Activated B cell treated with CpG ODN at 0.5 μM for 24 hours (primary cell): ENCODE results near the gene WTAP. TPM values are rescaled to one million over a fixed set of nuclear protein-coding genes. Genes with fewer than 3 reads are reported as not detected.
A peak's percentile ranks its signal among the peaks of the same experiment; 100 is the strongest.
"Not testable (repeated sequence)": the region's sequence is repeated elsewhere in the genome, so short reads cannot be mapped to it uniquely, and the experiment has no call there.

Experiments used
- ATAC-seq: fragments of 200-7000 bp; cut with Tn5 transposase; one replicate; pipeline ENCODE4 v1.10.0; 2021; ENCODE audit warnings: low read depth, mild to moderate bottlenecking, moderate library complexity
- CTCF ChIA-PET: fragments of 350-600 bp; sonication (Branson Sonifier 250); formaldehyde crosslinking; loops from one replicate; lab custom pipeline; 2021; ENCODE audit warnings: antibody characterized with exemption; lab: Charles Lee
- POLR2A ChIA-PET: fragments of 350-600 bp; sonication (Branson Sonifier 250); formaldehyde crosslinking; loops from one replicate; lab custom pipeline; 2021; ENCODE audit warnings: antibody characterized with exemption; lab: Charles Lee
- DNase-seq: peaks from one replicate; pipeline ENCODE4 v3.0.0; 2022
- H3K27ac Mint-ChIP-seq: one replicate; pipeline ENCODE4 v1.8.0; 2020; ENCODE audit warnings: mixed read lengths
- H3K27me3 Mint-ChIP-seq: one replicate; pipeline ENCODE4 v1.8.0; 2021; ENCODE audit warnings: mixed read lengths
- H3K36me3 Mint-ChIP-seq: one replicate; pipeline ENCODE4 v1.8.0; 2021; ENCODE audit warnings: low read depth, mixed read lengths
- H3K4me1 Mint-ChIP-seq: one replicate; pipeline ENCODE4 v1.8.0; 2021; ENCODE audit warnings: mixed read lengths
- H3K4me3 Mint-ChIP-seq: one replicate; pipeline ENCODE4 v1.8.0; 2020; ENCODE audit warnings: mild to moderate bottlenecking, mixed read lengths
- H3K9me3 Mint-ChIP-seq: one replicate; pipeline ENCODE4 v1.8.0; 2020; ENCODE audit warnings: mixed read lengths
- intact Hi-C: fragments of 100-400 bp; cut with micrococcal nuclease; formaldehyde crosslinking; loops from one replicate; pipeline ENCODE4 v1.15.1; 2024
- total RNA-seq: library from RNA; stranded (reverse); gene quantifications from 2 replicates; pipeline ENCODE4 v1.2.3, GENCODE V29; 2022
- TF ChIP-seq, protein P1 (sequence below): fragments of 200-600 bp; IDR thresholded peaks from one replicate; pipeline ENCODE4 v1.8.0; 2022; ENCODE audit warnings: antibody characterized with exemption, mild to moderate bottlenecking

WTAP gene
- total RNA-seq, 1 donor from 2014 or later: 141 TPM

DNA sequence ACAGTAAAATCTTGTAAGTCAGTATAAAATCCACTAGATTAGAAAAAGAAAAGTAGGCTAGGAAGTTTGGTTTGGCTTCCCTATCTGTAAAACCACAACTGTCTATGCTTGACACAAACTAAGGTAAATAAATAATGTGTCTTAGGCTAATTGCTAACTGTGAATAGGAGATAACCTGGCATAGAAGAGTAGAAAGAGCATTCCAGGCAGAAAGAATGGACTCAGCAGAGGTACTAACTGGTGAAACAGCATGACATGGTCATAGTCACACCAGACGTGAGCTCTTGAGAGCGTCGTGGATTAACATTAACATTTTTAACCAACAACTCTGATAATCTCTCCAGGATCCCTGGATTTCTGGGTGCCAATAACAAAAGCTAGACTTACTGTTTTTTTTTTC, 8.7 kb upstream of the WTAP start:
- intact Hi-C loops: no loop called here
- ATAC-seq: no peak
- Mint-ChIP-seq H3K9me3 (no peaks in the 10 kb centered on the region), H3K4me1 (peaks cover 7% of the 10 kb centered on the region), H3K27me3 (no peaks in the 10 kb centered on the region), H3K27ac (no peak overlapping the region), H3K36me3 (peaks cover 15% of the 10 kb centered on the region), H3K4me3 (no peak overlapping the region)
- ChIA-PET POLR2A (interaction anchor here (0.6 to 1.9 kb wide), 4 partner anchors 8 to 46 kb away, joined by 3 to 4 read pairs (median 3); partner anchors contain the start of genes SOD2 and WTAP), CTCF (interaction anchor here (1.5 kb wide), 1 partner anchor 15 kb away, joined by 4 read pairs; no protein-coding TSS in a partner anchor)
- no peak for DNase-seq
- TF ChIP-seq, protein P1, sequence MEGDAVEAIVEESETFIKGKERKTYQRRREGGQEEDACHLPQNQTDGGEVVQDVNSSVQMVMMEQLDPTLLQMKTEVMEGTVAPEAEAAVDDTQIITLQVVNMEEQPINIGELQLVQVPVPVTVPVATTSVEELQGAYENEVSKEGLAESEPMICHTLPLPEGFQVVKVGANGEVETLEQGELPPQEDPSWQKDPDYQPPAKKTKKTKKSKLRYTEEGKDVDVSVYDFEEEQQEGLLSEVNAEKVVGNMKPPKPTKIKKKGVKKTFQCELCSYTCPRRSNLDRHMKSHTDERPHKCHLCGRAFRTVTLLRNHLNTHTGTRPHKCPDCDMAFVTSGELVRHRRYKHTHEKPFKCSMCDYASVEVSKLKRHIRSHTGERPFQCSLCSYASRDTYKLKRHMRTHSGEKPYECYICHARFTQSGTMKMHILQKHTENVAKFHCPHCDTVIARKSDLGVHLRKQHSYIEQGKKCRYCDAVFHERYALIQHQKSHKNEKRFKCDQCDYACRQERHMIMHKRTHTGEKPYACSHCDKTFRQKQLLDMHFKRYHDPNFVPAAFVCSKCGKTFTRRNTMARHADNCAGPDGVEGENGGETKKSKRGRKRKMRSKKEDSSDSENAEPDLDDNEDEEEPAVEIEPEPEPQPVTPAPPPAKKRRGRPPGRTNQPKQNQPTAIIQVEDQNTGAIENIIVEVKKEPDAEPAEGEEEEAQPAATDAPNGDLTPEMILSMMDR: no peak

DNA sequence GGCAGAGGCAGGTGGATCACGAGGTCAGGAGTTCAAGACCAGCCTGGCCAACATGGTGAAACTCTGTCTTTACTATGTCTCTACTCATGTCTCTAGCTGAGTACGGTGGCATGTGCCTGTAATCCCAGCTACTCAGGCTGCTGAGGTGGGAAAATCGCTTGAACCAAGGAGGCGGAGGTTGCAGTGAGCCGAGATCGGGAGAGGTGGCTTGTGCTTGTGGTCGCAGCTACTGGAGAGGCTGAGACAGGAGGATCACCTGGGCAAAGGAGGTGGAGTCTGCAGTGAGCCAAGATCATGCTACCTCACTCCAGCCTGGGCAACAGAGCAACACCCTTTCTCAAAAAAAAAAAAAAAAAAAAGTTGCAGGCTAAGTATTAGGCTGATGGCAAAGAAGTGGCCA, 8.0 kb upstream of the WTAP start:
- no peaks in the 10 kb centered on the region for H3K9me3 Mint-ChIP-seq
- no peaks in the 10 kb centered on the region for H3K27me3 Mint-ChIP-seq
- no peak for ATAC-seq

DNA sequence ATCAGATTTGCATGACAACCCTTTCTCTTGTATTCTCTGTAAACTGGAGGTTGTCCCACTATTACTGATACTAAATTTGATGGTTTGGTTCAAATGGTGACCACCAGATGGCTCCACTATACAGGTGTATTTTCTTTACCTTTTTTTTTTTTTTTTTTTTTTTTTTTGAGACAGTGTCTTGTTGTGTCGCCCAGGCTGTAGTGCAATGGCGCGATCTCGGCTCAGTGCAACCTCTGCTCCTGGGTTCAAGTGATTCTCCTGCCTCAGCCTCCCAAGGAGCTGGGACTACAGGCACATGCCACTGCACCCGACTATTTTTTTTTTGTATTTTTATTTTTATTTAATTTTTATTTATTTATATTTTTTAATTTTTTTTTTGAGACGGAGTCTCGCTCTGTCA, 6.6 kb upstream of the WTAP start:
- no peak overlapping the region for H3K4me3 Mint-ChIP-seq
- no peaks in the 10 kb centered on the region for H3K9me3 Mint-ChIP-seq
- ATAC-seq (peak; percentile 58), DNase-seq (no peak)
- H3K27ac Mint-ChIP-seq: no peak overlapping the region
- no peaks in the 10 kb centered on the region for H3K27me3 Mint-ChIP-seq
- ChIA-PET POLR2A (interaction anchor here (0.6 to 1.6 kb wide), 3 partner anchors 27 to 1071 kb away, joined by 3 to 7 read pairs (median 6); partner anchors contain the start of genes MRPL18, SOD2, SYTL3 and TCP1), CTCF (interaction anchor here (0.6 to 1.5 kb wide), 5 partner anchors 9 to 1395 kb away, joined by 3 to 8 read pairs (median 3); no protein-coding TSS in a partner anchor)
- intact Hi-C loops: loop anchor here (1.0 kb wide), 2 partner anchors 133 to 221 kb away; no protein-coding TSS in a partner anchor
- peaks cover 7% of the 10 kb centered on the region for H3K4me1 Mint-ChIP-seq
- TF ChIP-seq, protein P1: no peak
- H3K36me3 Mint-ChIP-seq: peaks cover 14% of the 10 kb centered on the region

More for the DNA sequence above, 8.0 kb upstream of the WTAP start:
- Mint-ChIP-seq H3K4me3 (no peak overlapping the region), H3K4me1 (peaks cover 7% of the 10 kb centered on the region), H3K36me3 (peaks cover 17% of the 10 kb centered on the region), H3K27ac (no peak overlapping the region)
- intact Hi-C loops: no loop called here
- DNase-seq: no peak
- TF ChIP-seq, protein P1: no peak
- ChIA-PET POLR2A (interaction anchor here (0.6 to 1.9 kb wide), 6 partner anchors 8 to 59 kb away, joined by 3 to 8 read pairs (median 4); partner anchors contain the start of genes SOD2 and WTAP), CTCF (interaction anchor here (1.1 to 1.5 kb wide), 2 partner anchors 10 to 16 kb away, joined by 4 to 5 read pairs; no protein-coding TSS in a partner anchor)

DNA sequence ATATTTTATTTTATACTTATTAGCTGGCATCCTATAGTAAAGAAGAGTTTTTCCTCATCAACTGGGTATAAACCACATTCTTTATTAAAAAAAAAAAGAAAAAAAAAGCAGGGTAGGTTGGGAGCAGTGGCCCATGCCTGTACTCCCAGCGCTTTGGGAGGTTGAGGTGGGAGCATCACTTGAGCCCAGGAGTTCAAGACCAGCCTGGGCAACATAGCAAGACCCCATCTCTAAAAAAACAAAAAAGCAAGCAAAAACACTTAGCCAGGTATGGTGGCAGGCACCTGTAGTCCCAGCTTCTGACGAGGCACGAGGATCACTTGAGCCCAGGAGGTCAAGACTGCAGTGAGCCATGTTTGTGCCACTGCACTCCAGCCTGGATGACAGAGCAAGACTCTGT, 5.3 kb upstream of the WTAP start:
- peaks cover 15% of the 10 kb centered on the region for H3K4me1 Mint-ChIP-seq
- H3K27me3 Mint-ChIP-seq, H3K27ac Mint-ChIP-seq, H3K9me3 Mint-ChIP-seq, H3K4me3 Mint-ChIP-seq, DNase-seq, intact Hi-C loops, ATAC-seq: not testable (repeated sequence)
- H3K36me3 Mint-ChIP-seq: peaks cover 20% of the 10 kb centered on the region
- CTCF ChIA-PET: interaction anchor here (0.6 to 2.3 kb wide), 2 partner anchors 24 to 30 kb away, joined by 3 to 11 read pairs; no protein-coding TSS in a partner anchor
- POLR2A ChIA-PET: interaction anchor here (0.6 to 2.0 kb wide), 3 partner anchors 10 to 40 kb away, joined by 3 to 6 read pairs (median 5); partner anchors contain the start of gene ACAT2

DNA sequence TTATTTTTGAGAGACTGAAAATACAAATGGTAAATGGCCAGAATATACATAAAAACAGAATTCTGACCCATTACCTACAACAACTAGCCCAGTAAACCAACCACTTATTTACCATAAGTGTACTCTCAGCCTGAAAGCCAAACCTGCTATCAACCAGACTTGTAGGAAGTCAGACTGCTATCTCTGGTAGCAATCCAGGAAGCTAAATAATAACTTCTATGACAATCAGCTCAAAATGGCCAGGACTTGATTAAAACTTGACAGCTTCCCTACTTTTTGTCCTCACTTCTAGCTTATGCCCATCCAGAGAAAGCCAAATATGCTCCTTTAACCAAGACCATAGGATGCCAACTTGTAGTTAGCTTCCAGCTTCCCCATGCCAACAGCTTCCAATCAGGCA, 4.7 kb upstream of the WTAP start:
- Mint-ChIP-seq H3K4me3 (no peak overlapping the region), H3K36me3 (peaks cover 22% of the 10 kb centered on the region), H3K27ac (no peak overlapping the region), H3K4me1 (peaks cover 15% of the 10 kb centered on the region), H3K27me3 (no peaks in the 10 kb centered on the region), H3K9me3 (no peaks in the 10 kb centered on the region)
- DNase-seq: no peak
- no peak for ATAC-seq
- TF ChIP-seq, protein P1: no peak
- ChIA-PET CTCF (interaction anchor here (2.3 kb wide), 1 partner anchor 31 kb away, joined by 11 read pairs; no protein-coding TSS in a partner anchor), POLR2A (interaction anchor here (0.6 to 2.0 kb wide), 3 partner anchors 10 to 67 kb away, joined by 3 to 6 read pairs (median 5); partner anchors contain the start of genes ACAT2 and TCP1)
- intact Hi-C loops: no loop called here
